DMS79 (cell line): ENCODE data around the gene SLC2A6.
"Not testable (repeated sequence)": the region's sequence is repeated elsewhere in the genome, so short reads cannot be mapped to it uniquely, and the experiment has no call there.

Experiments
- DNase-seq: peaks from one replicate; lab custom pipeline; 2025; lab: John Stamatoyannopoulos, UW

SLC2A6 gene

DNA sequence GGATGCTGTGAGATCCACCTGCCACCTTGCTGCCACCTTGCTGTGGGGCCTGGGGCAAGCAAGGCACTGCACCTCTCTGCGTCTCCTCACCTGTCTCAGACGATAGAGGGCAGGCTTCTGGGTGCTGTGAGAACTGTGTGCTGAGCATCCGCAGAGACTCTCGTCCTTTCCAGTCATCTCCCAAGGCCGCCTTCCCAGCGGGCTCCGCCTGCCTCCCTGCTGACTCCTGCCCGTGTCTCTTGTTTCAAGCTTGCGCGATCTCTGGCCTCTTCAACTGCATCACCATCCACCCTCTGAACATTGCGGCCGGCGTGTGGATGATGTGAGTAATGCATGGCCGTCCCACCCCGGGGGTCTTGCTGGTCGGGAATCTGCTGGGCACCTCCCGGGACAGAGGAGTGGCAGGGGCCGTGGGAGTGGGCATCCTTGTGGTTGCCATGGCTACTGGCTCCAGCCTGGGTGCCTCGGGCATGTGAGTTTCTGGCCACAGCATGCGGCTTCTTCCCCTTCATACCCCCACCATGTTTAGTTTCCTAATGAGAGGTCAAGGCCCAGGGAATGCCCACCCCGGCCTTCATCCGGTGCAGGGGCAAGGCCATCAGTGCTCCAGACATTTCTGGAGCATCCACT is 15.6 kb downstream of the SLC2A6 start:
- DNase-seq, result no peak

DNA sequence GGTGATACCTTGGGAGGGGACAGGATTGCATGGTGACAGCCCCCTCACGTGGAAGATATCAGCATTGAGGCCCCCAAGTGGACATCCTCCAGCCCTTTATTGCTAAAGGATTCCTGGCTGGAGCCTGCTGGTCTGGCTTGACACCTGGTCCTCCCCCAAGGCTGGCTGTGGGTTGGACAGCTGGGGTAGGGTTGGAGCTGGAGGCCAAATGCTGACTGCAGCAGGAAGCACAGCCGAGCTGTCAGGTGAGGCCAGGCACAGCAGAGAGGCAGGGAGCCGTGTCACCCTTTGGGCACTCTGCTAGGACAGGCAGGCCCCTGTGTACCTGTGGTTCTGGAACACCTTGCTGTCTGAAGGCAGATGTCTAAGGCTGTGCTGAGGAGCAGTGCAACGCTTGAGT is 16.9 kb downstream of the SLC2A6 start:
- DNase-seq, result no peak

DNA sequence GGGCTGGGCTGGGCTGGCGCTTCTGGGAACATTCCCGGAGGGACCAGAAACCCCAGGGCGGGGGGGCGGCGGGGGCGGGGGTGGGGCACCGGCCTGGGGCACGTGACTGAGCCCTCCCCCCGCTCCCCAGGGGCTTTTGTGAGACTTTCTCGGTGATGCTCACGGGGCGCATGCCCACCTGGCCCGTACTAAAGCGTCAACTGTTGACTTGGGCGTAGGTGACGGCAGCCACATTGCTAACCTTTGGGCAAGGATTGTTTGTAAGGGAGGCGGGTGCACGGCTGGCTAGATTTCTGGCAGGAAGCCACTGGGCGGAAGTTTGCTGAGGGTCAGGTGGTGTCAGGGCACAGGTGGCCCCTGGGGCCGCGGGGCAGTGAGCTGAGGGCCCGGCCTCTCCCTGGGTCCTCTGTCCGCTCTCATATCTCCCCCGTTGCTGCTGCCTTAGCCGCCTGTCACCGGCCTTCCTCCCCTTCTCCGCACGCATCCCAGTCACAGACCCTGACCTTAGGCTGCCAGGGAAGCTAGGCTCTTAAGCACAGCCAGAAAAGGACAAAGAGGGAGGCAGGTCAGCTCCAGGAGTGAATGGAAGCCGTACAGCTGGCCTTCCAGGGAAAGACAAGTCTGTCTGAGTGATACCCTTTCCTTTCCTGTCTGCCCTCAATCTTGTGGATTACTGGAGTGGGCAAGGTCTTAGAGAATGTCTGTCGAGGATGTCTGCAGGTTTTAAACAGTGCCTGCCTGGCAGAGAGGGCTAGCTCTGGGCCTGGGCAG is 18.3 kb downstream of the SLC2A6 start:
- peak; percentile 42 for DNase-seq

DNA sequence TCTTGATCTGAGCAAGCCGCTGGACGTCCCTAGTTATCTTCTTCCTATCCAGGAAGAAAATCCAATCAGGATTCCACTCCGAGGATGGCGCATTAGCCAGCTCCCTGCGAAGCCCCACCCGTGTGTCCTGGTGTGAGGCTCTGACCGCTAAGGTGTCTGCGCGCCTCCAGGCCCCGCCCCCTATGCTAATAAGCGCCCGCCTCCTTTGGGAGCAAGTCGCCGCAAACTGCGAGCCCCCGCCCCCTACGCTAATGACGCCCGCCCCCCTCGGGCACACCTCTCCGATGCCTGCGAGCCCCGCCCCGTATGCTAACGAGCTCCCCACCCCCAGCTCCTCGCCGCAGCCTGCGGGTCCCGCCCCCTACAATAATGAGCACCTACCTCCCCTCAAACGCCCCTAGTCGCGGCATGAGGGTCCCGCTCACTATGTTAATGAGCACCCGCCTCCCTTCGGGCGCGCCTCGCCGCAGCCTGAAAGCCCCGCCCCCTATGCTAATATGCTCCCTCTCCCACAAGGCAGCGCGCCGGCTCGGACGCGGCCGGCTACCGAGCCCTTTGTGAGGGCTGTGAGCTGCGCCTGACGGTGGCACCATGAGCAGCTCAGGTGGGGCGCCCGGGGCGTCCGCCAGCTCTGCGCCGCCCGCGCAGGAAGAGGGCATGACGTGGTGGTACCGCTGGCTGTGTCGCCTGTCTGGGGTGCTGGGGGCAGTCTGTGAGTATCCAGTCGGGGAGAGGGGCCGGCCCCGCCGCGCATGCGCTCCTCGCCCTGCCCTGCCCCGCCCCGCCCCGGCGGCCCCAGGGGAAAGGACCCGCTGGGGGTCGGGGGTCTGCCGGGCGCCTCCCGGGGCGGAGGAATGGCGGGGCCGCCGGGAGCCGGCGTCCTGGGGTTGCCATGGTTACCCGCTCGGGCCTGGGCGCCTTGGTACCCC is 19.2 kb downstream of the SLC2A6 start, which contains the start of gene CACFD1:
Gene CACFD1 (plus strand): TSS at position 503 of the 929 bp plus-strand sequence. CDS start 89 bp downstream, at position 592.
- peak; percentile 99 for DNase-seq

DNA sequence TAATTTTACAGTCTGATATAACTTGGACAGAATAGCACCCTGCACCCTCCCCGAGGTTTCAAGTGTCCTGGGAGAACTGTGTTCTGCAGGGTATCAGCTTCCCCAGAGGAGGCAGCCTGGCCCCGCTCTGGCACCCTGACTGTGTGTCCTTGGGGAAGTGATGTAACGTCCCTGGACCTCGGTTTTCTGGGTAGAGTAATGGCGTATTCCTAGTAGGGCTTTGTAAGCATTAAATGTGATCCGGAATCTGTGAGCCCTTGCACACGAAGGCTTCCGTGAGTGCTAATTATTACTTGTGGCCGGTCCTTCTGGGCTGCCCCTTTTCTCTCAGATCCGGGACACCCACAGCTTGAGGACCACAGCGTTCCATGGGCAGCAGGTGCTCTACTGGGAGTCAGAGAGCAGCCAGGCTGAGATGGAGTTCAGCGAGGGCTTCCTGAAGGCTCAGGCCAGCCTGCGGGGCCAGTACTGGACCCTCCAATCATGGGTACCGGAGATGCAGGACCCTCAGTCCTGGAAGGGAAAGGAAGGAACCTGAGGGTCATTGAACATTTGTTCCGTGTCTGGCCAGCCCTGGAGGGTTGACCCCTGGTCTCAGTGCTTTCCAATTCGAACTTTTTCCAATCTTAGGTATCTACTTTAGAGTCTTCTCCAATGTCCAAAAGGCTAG is 20.1 kb downstream of the SLC2A6 start:
- no peak for DNase-seq

DNA sequence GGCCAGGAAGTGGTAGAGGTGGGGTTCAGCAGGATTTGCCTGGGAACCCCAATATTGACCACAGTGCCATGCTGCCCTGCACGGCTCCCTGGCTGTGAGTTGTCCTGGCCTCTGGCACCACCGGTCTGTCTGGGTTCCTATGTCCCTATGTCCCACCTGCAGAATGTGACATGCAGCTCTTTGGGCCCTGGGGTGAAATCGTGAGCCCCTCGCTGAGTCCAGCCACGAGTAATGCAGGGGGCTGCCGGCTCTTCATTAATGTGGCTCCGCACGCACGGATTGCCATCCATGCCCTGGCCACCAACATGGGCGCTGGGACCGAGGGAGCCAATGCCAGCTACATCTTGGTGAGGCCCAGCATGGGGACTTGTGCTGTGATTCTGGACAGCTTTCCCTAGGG is 21.2 kb downstream of the SLC2A6 start:
- no peak for DNase-seq

DNA sequence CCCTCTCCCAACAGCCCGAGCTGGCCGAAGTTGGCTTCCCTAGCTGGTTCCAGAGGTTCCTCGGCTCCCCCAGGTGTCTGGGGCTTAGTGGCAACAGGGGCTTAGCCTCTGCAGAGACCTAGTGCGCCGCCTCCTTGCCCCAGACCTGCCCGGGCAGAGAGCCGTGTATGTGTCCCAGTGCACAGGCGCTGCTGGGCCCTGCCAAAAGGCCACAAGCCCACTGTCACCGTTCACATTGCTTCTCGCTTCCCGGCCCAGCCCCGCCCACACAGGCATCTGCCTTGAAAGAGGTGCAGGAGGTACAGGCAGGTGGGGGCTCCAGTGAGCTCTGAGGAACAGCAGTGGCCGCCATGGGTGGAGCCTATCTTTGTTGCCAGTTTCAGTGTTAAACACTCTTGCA is 21.7 kb downstream of the SLC2A6 start:
- no peak for DNase-seq

DNA sequence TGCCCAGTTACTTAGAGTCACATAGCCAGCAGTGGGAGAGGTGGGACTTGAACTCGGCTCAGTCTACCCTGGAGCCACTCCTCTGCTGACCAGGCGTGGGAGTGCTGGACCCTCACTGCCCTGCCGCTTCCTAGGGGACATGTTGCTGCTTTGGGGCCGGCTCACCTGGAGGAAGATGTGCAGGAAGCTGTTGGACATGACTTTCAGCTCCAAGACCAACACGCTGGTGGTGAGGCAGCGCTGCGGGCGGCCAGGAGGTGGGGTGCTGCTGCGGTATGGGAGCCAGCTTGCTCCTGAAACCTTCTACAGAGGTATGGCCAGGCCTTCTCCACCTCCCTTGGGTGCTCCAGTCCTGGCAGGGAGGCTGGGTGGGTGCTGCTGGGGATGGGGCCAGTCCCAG is 22.5 kb downstream of the SLC2A6 start:
- no peak for DNase-seq

DNA sequence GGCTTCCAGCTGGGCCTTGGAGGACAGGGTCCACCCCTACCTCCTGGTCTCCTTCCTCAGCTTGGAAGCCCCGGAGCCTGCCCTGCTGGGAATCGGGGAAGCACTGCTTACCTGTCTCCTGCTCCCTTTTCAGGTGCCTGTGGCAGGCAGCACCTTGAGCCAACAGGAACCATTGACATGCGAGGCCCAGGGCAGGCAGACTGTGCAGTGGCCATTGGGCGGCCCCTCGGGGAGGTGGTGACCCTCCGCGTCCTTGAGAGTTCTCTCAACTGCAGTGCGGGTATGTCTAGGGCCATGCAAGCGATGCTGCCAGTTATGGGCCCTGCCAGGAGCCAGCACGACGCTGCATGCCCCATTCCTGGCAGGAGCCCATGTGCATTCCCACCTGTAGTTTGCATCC is 23.0 kb downstream of the SLC2A6 start:
- DNase-seq, result no peak

DNA sequence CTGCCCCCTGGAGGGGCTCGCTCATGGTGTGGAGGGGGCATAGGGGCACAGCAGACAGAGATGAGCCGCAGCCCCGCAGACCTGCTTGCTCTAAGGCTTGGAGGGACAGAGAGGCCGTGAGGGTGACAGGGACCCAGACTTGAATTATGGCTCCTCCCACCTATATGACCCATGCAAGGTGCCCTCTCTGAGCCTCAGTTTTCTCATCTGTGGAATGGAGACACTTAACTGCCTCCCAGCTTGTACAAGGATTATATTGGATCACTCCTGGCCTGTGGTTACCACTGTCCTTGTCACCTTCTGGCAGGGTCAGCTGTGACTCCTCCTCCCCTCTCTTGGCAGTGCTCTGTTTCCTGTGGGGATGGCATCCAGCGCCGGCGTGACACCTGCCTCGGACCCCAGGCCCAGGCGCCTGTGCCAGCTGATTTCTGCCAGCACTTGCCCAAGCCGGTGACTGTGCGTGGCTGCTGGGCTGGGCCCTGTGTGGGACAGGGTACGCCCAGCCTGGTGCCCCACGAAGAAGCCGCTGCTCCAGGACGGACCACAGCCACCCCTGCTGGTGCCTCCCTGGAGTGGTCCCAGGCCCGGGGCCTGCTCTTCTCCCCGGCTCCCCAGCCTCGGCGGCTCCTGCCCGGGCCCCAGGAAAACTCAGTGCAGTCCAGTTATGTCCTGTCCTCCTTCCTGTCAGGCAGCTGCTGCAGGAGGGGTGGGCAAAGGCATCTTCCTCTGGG is 23.8 kb downstream of the SLC2A6 start:
- DNase-seq, result no peak

DNA sequence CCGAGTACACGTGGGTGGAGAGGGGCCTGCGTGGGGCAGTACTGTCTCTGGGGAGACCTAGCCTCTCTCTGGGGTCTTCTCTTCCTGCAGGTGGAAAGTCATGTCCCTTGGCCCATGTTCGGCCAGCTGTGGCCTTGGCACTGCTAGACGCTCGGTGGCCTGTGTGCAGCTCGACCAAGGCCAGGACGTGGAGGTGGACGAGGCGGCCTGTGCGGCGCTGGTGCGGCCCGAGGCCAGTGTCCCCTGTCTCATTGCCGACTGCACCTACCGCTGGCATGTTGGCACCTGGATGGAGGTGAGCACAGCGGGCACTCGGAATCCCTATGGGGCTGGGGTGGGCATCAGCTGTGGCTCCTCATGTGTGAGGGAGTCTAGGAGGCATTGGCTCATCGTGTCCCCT is 24.6 kb downstream of the SLC2A6 start:
- no peak for DNase-seq

DNA sequence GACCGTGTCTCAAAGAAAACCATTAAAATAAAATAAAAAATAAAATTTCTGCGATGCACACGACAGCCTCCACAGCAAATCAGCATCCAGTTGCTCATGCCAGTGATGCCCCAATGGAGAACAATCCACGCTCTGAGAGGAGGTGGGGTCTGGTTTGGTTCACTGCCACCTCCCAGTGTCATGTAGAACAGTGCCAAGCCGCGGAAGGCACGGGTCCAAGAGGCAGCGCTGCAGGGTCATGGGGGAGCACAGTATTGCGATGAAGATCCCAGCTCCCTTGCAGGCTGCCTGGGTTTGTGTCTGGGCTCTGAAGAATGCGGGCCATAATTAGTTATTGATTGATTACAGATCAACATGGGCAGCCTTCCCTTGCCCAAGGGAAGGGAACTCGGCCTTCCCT is 25.2 kb downstream of the SLC2A6 start:
- no peak for DNase-seq

DNA sequence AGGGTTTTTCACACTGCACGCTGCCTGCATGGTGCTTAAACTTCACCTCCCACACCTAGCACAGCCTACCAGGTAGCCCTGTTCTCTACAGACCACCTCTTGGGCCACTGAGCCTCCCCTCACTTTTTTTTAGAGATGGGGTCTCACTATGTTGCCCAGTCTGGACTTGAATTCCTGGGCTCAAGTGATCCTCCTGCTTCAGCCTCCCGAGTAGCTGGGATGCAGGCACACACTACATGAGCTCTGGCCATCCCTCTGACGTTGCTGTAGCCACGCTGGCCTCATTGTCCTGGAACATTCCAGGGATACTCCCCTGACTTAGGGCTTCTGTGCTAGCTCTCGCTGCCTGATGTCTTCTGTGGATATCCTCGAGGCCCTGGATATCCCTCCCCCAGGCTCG is 26.3 kb downstream of the SLC2A6 start:
- DNase-seq, result no peak

DNA sequence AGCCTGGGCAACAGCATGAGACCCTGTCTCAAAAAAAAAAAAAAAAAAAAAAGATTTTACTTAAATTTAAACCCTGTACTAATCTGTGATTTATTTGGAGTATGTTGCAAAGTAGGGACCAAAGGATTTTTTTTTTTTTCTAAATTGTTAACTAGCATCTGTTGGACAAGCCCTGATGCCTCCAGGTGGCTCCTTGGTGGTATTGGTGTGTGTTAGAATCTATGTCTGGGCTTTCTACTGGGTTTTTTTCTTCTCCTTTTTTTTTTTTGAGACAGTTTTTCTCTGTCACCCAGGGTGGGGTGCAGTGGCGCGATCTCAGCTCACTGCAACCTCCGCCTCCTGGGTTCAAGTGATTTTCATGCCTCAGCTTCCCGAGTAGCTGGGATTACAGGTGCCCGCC is 27.0 kb downstream of the SLC2A6 start:
- not testable (repeated sequence) for DNase-seq

DNA sequence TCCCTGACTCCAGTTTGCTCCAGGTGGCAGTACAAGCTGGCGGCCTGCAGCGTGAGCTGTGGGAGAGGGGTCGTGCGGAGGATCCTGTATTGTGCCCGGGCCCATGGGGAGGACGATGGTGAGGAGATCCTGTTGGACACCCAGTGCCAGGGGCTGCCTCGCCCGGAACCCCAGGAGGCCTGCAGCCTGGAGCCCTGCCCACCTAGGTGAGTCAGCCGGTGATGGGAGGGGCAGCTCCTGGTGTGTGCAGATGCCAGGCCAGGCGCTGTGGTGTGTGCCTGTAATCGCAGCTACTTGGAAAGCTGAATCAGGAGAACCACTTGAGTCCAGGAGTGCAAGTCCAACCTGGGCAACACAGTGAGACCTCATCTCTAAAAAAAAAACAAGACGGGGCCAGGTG is 29.1 kb downstream of the SLC2A6 start:
- DNase-seq, result no peak

DNA sequence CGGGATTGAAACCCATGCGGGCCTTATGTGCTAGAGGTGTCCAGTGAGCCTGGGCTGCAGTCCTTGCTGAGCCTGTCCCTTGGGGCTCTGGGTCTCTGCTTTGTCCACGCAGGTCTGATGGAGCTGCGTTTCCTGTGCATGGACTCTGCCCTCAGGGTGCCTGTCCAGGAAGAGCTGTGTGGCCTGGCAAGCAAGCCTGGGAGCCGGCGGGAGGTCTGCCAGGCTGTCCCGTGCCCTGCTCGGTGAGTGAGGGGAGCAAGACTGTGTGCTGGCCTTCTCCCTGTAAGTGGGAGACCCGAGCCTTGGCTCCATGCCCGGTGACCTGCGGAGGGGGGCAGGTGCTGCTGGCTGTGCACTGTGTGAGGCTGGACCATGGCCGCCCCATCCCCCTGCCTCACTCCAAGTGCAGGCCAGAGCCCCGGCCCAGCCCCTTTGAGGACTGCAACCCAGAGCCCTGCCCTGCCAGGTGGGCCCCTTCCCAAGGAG is 30.4 kb downstream of the SLC2A6 start:
- no peak for DNase-seq

DNA sequence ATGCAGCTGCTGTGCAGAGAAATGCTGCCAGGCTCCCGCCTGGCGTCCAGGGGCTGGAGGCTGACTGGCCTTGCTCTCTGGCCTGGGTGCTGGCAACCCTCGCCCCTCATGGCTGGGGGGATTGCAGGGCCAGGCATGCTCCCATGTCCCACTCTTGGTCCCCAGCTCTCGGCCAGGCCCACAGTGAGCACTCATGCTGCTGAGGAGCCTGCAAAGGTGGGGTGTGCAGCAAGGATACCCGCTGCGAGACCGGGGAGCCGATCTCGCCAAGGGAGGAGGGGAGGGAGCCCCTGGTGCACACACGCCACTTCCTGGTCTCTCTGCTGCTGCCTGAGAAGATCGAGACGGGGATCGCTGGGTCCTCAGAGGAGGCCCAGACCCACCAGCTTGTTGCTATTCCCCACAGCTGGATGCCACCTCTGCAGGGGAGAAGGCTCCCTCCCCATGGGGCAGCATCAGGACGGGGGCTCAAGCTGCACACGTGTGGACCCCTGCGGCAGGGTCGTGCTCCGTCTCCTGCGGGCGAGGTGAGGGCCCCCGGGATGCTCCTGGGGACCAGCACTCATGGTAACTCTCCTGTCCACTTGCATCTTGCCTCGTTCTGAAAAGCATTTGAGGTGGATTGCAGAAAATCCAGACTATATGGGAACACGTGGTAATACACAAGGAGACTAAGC is 33.5 kb downstream of the SLC2A6 start:
- no peak for DNase-seq

DNA sequence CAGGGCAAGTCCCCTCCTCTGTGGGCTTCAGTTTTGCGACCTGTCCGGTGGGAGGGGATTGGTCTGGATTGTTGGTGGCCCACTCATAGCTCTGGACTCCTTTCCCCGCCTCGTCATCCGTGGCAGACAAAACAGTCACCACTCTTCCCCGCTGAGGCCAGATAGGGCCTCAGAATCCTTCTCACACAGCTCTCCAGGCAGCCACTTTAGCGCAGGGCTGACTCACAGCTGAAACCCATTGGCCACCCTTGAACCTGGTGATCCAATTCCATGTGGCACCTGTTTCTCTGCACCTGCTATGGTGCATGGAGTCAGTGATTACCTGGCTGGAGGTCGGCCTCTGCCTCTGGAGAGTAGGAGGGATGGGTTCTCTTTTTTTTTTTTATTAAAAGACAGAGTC is 34.9 kb downstream of the SLC2A6 start:
- DNase-seq, result peak; percentile 53

DNA sequence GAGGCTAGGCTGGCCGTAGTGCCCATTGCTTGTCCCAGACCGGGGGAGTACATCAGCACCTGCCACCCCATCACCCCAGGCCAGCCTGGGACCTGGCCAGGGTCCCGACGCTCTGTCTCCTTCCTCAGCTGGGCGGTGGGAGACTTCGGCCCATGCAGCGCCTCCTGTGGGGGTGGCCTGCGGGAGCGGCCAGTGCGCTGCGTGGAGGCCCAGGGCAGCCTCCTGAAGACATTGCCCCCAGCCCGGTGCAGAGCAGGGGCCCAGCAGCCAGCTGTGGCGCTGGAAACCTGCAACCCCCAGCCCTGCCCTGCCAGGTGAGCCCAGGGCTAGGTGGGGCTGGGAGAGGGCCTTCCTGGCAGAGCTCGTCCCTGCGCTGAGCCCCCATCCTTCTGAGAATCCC is 35.7 kb downstream of the SLC2A6 start:
- DNase-seq, result no peak

DNA sequence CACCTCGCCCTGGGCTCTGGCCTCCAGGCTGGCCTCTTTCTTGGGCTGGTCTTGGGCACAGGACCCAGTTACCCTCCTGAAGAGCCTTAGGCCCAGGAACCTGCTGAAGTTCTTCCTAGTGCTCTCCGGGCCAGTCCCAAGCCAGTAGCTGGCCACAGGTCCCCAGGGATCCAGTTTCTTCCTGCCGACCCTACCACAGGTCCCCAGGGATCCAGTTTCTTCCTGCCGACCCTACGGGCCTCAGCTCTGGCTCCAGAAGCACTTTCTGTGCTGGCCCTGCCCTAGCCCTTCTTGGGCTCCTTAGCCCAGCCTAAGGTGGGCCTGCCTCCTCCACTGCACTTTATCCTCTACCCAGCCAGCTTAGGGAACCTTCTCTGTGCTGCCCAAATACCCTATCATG is 37.3 kb downstream of the SLC2A6 start:
- DNase-seq, result no peak

DNA sequence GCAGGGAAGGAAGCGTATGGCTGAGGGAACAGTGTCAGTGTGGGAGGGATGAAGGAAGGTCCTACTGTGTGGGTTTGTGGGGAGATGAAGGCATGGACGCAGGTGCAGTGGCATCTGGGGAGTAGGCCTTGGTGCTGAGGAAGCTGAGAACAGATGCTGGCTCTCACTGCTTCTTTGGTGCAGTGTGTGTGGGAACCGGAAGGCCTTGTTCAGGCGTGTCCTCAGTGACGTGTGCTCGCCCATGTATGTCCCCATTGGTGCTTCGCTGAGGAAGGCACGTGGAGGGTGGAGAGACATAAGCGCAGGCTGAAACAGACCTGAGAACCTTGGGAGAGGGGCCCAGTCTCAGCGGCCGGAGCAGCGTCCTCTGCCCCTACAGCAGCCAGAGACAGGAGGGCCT is 38.0 kb downstream of the SLC2A6 start:
- DNase-seq, result no peak
